ENCODE results near the gene INSC.

DNA sequence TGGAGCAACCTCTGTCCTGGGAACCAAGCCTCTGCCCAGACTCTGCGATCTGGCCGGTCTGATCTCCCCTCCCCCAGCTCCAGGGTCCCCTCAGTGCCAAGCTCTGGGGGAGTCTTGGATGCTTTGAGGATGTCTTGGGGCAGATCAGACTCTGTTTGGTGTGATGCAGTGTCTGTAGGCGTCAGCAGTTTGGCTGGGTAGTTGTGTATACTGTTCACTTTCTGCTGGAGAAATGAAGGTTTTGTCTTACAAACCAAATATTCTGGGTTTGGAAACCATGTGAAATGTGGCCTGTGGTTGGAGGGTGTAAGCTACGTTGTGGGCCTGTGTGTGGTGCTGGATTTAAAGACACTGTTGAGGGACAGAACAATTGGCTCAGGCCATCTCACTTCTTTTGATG lies 4.6 kb downstream of the INSC start:
- TF ChIP-seq, protein P1, sequence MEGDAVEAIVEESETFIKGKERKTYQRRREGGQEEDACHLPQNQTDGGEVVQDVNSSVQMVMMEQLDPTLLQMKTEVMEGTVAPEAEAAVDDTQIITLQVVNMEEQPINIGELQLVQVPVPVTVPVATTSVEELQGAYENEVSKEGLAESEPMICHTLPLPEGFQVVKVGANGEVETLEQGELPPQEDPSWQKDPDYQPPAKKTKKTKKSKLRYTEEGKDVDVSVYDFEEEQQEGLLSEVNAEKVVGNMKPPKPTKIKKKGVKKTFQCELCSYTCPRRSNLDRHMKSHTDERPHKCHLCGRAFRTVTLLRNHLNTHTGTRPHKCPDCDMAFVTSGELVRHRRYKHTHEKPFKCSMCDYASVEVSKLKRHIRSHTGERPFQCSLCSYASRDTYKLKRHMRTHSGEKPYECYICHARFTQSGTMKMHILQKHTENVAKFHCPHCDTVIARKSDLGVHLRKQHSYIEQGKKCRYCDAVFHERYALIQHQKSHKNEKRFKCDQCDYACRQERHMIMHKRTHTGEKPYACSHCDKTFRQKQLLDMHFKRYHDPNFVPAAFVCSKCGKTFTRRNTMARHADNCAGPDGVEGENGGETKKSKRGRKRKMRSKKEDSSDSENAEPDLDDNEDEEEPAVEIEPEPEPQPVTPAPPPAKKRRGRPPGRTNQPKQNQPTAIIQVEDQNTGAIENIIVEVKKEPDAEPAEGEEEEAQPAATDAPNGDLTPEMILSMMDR (conservative IDR thresholded peaks at IDR 0.05; ENCODE audit: low read depth in 2 of 2), result no peak
- TF ChIP-seq POLR2AphosphoS5 (IDR thresholded peaks at IDR 0.05; ENCODE audit: low read depth) (no peak), EZH2 (IDR thresholded peaks at IDR 0.05; ENCODE audit: low read depth, unreplicated experiment) (no peak), CREB1 (CRISPR knock-in tag; IDR thresholded peaks at IDR 0.05; ENCODE audit: low read depth) (no peak), EZH2phosphoT487 (IDR thresholded peaks at IDR 0.05; ENCODE audit: unreplicated experiment) (no peak), JUNB (IDR thresholded peaks at IDR 0.05; ENCODE audit: unreplicated experiment) (no peak), REST (IDR thresholded peaks at IDR 0.05; ENCODE audit: unreplicated experiment) (no peak), ETS1 (IDR thresholded peaks at IDR 0.05) (no peak), ZNF114 (CRISPR knock-in tag; IDR thresholded peaks at IDR 0.05) (no peak), NANOG (IDR thresholded peaks at IDR 0.05; ENCODE audit: borderline replicate concordance) (no peak)

Measured in GM23338 (cell line).